CD4-positive, alpha-beta T cell treated with Interleukin-6 at 100 ng/mL for 8 hours (primary cell): ENCODE measurements around the gene ARID4B.
"Not testable (repeated sequence)": the region's sequence is repeated elsewhere in the genome, so short reads cannot be mapped to it uniquely, and the experiment has no call there.

Experiments used
- DNase-seq: peaks from one replicate; pipeline ENCODE4 v3.0.0-alpha.2; 2020; ENCODE audit warnings: mixed read lengths, low spot score

Gene ARID4B

DNA sequence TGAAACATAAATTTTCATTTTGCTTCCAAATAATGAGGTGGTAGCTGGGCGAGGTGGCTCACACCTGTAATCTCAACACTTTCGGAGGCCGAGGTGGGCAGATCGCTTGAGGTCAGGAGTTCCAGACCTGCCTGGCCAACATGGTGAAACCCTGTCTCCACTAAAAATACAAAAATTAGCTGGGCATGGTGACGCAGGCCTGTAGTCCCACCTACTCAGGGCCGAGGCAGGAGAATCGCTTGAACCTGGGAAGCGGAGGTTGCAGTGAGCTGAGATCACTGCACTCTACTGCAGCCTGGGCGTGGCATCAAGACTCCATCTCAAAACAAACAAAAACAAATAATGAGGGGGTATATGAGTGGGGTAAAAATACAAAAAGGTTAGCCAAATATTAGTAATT lies 168.0 kb downstream of the ARID4B start:
- DNase-seq: not testable (repeated sequence)

DNA sequence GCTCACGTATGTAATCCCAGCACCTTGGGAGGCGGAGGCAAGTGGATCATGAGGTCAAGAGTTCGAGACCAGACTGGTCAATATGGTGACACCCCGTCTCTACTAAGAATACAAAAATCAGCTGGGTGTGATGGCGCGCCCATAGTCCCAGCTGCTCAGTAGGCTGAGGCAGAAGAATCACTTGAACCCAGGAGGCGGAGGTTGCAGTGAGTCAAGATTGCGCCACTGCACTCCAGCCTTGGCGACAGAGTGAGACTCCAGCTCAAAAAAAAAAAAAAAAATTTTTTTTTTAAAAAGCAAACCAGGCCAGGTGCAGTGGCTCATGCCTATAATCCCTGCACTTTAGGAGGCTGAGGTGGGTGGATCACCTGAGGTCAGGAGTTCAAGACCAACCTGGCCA lies 168.7 kb downstream of the ARID4B start:
- not testable (repeated sequence) for DNase-seq

DNA sequence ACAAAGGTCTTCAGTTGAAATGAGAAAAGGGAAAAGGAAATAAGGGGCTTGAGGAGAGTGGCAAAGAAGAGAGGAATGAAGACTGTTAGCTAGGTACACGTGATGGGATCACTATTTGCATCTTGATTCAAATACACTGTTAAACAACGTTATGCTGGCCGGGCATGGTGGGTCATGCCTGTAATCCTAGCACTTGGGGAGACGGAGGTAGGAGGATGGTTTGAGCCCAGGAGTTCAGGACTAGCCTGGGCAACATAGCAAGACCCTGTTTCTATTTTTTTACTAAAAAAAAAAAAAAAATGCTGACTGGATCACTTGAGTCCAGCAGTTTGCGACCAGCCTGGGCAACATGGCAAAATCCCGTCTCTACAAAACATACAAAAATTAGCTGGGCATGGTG lies 169.3 kb downstream of the ARID4B start:
- DNase-seq: no peak

DNA sequence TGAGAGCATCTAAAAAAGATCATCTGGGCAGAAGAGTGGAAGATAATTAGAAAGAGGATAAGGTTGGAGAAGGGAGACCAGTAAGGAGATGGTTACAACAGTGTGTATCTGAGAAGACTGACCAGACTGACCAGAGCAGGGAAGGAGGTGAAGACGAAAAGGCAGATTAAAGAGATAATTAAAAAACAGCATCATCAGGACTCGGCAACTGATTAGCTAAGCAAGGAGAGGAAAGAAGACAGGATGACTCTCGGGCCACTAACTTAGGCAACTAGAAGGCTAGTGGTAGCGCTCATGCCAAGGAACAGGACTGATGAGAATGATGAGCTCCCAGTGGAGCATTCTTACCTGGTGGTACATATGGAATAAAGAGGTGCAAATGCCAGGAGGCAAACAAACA lies 170.8 kb downstream of the ARID4B start:
- no peak for DNase-seq

DNA sequence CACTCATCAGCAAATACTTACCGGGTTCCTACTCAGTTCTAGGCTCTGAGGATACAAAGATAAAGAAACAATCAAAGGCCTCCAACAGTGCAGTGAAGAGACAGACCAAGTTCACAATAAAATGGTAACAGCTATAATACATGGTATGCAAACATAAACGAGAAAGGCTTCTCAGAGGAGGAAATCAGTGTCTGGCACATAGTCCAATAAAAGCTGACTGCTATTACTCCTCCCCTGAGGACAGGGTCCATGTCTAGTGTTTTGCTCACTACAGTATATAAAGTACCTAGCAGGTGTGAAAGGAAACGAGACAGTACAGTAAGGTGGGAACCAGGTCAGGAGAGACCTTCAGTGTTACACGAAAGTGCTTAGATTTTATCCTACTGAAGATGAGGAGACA lies 171.2 kb downstream of the ARID4B start:
- DNase-seq: no peak

DNA sequence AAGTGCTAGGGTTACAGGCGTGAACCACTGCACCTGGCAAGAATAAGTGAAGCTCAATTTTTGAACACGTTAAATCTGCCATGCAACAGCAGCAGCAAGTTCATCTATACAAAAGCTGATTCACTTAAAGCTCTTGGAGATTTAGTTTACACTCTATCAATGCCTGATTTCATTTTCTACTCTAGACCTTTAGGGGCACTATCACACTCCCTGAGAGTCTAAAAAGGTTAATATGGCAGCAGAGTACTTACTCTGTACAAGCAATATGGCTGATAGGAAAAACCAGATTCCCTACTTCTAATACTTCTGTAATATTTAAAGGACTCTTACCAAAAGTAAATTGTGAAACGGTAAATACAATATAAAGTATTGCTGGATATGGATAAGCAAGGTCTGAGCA lies 171.7 kb downstream of the ARID4B start:
- DNase-seq: no peak

DNA sequence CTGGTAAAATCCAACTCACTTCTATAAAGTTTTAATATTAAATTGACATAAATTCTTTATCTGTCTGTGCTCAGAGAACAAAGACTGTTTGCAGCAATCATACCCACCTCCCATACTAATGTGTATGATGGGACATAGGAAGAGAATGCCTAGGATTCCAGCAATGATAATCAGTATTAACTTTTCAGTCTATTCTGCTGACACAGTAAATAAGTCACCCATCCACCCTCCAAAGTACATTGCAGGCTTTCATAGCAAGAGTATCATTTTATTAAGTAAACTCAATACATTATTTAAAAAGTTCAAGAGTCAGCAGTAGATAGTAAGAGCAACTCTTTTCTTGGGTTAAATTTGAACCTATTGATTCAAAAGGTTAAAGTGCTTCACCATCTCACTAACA lies 175.7 kb downstream of the ARID4B start:
- no peak for DNase-seq

DNA sequence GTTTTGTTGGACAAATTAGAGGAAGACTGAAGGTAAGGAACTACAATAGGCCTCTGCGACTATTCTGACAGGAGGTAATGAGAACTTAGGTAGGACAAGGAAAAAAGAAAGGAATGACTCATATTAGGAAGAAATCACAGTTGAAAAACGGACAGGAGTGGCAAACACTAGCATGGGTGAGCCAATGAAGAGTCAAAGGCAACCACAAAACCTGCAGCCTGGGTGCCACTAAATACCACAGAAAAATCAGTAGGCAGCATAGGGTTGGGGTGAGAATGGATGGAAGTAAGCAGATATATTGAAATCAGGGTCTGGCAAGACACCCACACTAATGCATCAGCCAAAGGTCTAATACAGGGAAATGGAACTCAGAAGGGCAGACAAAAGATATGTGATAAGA lies 176.9 kb downstream of the ARID4B start:
- DNase-seq: no peak

DNA sequence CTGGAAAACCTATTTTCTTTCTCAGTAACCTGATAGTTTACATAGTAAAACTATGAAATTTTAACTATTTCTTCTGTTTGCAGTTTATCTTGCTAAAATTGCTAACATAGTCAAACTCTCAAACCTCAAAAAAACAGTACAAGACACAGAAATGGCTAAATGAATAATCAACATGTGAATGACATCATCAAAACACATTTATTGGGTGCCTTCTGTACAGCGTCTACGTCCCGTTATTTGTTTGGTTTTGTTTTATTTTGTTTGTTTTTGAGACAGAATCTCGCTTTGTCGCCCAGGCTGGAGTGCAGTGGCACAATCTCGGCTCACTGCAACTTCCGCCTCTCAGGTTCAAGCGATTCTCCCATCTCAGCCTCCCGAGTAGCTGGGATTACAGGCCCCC lies 178.2 kb downstream of the ARID4B start:
- no peak for DNase-seq

DNA sequence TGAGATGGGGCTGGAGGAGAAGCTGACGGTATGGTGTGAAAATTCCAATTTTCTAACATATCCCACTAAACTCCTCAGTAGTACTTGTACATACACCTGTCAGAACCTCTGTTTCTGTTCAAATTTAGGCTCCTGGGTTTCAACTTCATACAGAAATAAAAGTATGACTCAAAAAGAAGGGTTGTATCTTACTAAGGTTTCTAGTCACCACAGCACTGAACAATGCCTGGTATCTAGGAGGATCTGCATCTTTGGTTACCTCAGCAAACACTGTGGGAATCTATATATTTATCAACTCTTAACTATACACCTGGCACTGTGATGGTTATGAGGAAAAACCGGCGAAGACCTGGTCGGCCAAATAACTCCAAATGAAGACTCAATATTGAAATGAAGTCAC lies 180.7 kb downstream of the ARID4B start:
- DNase-seq: no peak

DNA sequence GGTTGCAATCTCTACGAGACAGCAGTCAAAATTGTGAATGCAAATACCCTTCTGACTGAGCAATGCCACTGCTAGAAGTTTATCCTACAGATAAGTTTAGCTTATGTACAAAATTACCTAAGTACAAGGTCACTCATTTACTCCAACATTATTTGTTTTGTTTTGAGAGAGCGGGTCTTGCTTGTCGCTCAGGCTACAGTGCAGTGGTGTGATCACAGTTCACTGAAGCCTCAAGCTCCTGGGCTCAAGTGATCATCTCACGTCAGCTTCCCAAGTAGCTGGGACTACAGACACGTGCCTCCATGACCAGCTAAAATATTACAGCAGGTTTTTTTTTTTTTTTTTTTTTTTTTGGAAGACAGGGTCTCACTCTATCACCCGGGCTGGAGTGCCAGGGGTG lies 182.3 kb downstream of the ARID4B start:
- no peak for DNase-seq

DNA sequence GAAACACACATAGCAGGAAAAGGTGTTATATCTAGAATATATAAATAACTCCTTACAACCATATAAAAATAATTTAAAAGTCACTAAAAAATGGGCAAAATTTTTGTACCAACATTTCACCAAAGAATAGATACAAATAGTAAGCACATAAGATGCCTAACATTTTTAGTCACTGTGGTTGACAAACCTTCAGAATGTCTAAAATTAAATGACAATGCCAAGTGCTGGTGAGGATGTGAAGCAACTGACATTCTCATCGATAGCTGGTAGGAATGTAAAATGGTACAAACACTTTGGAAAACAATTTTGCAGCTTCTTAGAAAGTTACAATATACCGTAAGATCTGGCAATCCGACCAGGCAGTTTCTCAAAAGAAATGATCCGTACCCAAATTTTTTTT lies 185.0 kb downstream of the ARID4B start:
- no peak for DNase-seq

DNA sequence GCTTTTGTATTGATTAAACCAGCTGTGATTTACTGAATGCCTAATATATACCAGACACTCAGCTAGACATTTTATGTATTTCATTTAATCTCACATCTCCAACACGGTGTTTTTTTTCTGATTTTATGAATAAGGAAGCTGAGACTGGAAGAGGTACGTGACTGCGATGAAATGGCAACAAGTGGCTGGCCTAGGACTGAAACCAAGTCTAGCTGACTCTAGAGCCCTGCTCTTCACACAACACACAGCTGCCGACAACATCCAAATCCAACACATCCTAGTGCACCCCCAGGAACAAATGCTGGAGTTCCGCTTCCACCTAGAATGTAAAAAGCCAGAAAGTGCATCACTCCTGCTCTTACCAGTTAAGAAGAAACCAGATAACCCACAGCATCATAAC lies 188.7 kb downstream of the ARID4B start:
- no peak for DNase-seq

DNA sequence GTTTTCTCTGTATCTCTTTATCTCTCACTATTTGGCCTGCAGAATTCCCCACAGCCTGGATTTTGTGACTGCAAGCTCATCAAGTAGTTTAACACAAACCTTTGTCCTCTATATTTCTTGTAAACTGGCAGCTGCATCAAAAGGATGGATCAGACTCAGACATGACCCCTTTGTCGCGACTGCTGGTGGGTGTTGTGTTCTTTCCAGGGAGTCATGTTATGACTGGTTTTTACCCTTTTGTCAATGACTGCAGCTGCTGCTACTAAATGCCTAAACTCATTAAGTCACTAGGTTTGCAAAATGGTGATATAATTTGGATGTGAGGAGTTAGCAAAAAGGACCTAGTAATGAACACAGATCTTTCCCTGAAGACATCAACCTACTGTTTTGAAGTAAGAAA lies 189.2 kb downstream of the ARID4B start:
- no peak for DNase-seq

DNA sequence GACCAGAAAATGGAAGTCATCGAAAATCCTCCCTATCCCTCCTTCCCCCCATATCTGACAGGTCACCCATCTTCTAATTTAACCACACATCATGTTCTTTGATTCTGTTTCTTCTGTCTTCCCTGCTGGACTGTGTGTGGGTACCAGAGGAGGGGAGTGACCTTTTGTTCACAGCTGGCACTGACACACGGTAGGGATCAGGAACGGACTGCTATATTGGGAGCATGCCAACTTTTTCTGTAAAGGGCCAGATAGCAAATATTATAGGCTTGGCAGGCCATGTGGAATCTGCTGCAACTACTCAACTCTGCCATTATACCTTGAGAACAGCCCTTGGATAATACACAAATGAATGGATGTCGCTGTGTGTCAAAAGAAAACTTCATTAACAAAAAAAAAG lies 191.9 kb downstream of the ARID4B start:
- no peak for DNase-seq

DNA sequence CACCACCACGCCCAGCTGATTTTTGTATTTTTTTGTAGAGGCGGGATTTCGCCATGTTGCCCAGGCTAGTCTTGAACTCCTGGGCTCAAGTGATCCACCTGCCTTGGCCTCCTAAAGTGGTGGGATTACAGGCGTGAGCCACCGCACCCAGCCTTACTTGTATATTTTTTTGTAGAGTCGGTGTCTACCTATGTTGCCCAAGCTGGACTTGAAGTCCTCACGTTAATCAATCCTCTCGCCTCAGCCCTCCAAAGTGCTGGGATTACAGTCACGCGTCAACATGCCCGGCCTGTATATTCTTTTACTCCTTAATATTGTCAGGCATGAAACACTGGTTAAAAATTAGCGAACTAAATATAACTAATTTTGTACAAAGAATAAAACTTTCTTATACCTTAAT lies 193.8 kb downstream of the ARID4B start:
- DNase-seq: no peak

DNA sequence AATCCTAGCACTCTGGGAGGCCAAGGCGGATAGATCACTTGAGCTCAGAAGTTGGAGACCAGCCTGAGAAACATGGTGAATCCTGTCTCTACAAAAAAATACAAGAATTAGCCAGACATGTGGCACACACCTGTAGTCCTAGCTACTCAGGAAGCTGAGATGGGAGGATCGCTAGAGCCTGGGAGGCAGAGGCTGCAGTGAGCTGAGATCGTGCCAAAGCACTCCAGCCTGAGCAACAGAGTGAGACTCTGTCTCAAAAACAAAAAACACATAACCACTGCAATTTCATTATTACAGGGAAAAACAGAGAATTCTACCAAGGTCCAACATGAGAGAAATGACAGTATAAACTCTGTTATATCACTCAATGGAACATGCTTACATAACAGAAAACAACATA lies 194.9 kb downstream of the ARID4B start:
- DNase-seq: no peak

DNA sequence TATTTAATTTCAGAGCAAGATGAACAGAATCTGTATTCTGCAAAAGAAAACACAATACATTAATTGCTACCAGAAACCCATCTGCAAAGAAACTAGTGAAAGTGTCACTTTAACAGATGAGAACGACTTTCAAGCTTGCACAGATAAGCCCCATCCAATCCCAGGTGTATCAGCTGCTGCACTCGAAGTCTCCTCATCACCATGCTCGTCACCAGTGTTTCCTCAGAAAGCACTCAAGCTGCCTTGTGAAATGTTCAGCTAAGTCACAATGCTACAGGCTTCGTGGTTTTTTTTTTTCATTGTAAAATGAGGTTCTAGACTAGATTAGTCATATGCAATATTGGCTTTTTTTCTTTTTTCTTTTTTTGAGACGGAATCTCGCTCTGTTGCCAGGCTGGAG lies 196.0 kb downstream of the ARID4B start:
- DNase-seq: no peak

DNA sequence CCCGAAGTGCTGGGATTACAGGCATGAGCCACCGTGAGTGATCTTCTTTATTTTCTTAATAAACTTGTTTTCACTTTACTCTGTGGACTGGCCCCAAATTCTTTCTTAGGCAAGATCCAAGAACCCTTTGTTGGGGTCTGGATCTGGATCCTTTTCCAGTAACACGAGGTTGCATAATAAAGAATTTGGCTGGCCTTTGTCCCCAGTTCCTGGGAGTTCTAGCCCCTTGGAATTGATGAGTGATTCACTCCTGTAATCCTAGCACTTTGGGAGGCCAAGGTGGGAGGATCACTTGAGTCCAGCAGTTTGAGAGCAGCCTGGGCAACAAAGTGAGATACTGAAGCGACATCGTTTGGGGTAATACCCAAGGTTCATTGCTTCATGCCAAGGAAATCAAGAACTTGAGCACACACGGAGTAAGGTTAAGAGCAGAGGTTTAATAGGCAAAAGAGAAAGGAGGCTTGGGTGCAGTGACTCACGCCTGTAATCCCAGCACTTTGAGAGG lies 197.2 kb downstream of the ARID4B start:
- no peak for DNase-seq

DNA sequence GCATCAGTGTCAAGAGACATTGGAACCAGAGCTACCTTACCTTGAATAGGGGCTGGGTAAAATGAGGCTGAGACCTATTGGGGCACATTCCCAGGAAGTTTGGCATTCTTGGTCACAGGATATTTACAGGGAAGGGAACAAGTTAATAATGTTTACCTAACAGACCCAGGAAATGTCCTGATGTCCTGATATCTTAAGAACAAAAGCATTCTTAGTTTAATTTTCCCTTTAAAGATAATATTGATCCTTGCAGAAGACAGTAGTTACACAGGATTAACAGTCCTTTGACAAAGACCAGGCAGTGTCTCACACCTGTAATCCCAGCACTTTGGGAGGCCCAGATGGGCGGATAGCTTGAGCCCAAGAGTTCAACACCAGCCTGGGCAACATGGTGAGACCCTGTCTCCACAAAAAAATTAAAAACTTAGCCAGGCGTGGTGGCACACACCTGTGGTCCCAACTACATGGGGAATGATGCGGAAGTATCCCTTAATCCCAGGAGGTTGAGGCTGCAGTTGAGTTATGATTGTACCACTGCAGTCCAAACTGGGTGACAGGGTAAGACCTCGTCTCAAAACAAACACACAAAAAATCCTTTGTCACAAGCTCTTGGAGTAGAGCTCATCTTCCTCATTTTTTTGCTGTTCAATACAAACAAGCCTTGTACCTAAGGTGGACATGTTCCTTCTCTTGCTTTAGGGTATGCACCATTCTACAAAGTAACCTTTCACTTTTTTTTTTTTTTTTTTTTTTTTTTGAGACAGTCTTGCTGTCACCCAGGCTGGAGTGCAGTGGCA lies 198.0 kb downstream of the ARID4B start:
- no peak for DNase-seq

DNA sequence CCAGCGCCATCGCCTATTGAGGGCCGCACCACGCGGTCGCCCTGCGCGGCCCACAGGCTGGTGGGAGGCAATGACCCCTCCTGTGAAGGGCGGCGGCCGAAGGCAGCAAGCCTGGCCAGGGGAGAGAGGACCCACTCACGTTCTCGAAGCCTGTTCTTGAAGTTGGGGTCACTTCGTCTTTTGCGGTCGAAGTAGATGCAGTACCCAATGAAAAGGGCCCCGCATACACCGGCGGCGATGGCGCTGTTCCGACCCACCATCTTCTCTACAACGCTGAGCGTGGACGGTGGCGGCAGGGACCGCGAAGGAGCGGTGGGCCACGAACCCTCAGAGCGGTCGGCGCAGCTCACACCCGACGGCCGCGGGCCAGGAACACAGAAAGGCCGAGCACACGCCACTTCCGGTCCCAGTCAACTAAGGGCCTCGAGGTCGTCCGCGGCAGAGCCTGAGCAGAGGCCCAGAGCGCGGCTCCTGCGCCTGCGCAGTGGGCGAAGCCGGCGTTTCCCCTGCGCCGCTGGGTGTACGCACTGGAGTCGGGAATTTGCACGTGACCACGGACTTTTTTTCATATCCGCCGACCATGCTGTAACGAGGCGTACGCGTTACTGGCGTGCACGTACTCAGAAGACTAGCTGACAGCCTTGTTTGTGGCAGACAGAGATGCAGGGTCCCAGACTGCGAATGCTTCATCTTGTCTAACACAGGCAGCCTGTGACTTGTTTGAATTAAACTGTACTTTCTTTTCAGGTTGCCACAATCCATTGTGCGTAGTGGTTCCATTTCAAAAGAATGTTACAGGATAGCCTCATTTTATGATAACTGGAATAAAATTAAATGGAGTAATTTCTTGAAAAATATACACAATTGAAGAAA lies 199.3 kb downstream of the ARID4B start, which contains the start of gene TOMM20:
Gene TOMM20, minus strand, starts transcription at position 382 of the 873 bp plus-strand sequence. Its CDS starts 122 bp downstream, at position 260.
- peak; percentile 94 for DNase-seq

DNA sequence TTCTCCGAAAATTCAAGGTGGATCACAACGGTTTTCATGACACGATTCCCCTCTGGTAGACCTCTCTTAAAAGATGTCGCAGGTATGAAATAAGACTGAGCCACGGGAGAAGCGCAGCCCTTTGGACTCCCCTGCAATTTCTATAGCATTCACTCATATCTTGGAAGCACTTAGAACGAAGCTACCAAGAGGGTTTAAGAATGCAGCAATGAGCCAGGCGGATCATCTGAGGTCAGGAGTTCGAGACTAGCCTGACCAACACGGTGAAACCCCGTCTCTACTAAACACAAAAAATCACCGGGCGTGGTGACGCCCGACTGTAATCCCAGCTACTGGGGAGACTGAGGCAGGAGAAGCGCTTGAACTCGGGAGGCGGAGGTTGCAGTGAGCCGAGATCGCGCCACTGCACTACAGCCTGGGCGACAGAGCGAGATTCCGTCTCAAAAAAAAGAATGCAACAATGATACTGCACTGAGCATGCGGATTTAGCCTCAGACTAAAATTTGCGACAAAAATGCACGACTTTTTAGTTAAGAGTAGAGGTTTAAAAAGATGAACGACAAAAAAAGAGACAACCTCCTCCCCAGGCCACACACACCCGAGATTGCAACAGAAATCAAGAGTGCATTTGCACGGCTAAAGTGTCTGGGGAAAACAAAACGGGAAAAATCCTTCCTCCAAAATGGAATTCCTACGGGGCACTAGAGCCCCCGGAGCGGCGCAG lies 200.1 kb downstream of the ARID4B start:
- DNase-seq: no peak
